GM12891 (cell line): ENCODE measurements around the gene SHC1.

Source experiments
- DNase-seq: peaks from one replicate; pipeline ENCODE4 v3.0.0; 2011; ENCODE audit warnings: low spot score; ENCODE audit not compliant: insufficient read length
- FAIRE-seq: peaks from 2 replicates; lab custom pipeline; 2011; peaks lifted over from hg19 to GRCh38; lab: Jason Lieb, UNC
- PAX5 ChIP-seq: IDR thresholded peaks from 2 replicates; pipeline ENCODE4 v1.6.1; 2011; ENCODE audit warnings: low read length, moderate library complexity, mild to moderate bottlenecking; ENCODE audit not compliant: insufficient read depth, severe bottlenecking
- POLR2A ChIP-seq: IDR thresholded peaks from 2 replicates; pipeline ENCODE4 v1.6.1; 2011; ENCODE audit warnings: low read depth, low read length, control low read depth
- POLR2AphosphoS5 ChIP-seq: IDR thresholded peaks from 2 replicates; pipeline ENCODE4 v1.6.1; 2011; ENCODE audit warnings: low read depth, low read length, control low read depth
- POU2F2 ChIP-seq: IDR thresholded peaks from 2 replicates; pipeline ENCODE4 v1.6.1; 2011; ENCODE audit warnings: low read depth, mild to moderate bottlenecking, control low read depth, low read length, moderate library complexity
- SPI1 ChIP-seq: IDR thresholded peaks from 2 replicates; pipeline ENCODE4 v1.6.1; 2011; ENCODE audit warnings: low read depth, low read length, control low read depth
- TAF1 ChIP-seq: IDR thresholded peaks from 2 replicates; pipeline ENCODE4 v1.6.1; 2011; ENCODE audit warnings: low read depth, low read length, control low read depth

SHC1 gene

DNA sequence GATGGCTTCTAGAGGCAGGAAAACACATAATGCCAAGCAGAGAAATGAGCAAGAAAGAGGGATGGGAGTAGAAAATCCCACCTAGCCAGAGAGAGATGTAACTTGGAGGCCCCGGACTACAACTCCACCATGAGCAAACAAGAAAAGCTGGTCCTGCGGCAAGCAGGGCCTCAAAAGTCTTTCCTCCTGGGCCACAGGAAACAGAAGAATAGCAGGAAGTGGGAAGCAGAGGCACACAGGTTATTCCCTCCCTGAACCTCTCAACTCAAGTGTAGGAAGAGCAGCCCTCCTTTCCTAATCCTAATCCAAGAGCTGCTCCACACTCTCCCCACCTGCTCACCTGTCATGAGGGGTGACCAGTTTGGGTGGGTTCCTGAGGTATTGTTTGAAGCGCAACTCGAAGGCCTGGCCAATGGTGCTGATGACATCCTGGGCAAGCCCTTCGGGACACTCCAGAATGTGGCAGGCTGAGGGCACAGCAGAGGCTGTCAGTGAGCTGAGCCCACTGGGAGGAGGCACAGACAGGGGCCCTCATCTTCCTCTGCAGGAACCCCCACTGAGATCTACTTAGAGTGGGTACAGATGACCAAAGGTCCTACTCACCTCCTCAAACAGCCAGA is 3.1 kb downstream of the SHC1 start:
- TF ChIP-seq POLR2AphosphoS5 (no peak), SPI1 (no peak), POU2F2 (no peak), PAX5 (no peak), TAF1 (no peak), POLR2A (no peak)
- FAIRE-seq (no peak), DNase-seq (no peak)

DNA sequence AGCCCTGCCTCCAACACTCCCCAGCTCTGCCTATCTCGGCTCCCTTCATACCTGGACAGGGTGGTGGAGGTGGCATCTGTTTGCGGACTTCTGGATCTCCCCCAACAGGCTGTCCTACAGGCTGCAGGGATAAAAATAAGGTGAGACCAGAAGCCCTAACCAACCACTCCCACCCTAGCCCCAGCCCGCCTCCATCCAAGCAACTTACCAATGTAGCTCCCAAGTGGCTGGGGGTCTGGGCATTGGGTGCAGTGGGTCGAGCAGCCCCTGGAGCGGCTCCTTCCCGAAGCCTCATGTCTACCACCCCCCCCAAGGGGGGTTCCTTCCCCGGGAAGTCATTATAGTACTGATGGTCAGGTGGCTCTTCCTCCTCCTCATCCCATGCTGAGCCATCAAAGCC is 4.4 kb downstream of the SHC1 start:
- TF ChIP-seq PAX5 (no peak), POLR2AphosphoS5 (no peak), TAF1 (no peak), SPI1 (no peak), POLR2A (no peak), POU2F2 (no peak)
- DNase-seq (no peak), FAIRE-seq (no peak)

DNA sequence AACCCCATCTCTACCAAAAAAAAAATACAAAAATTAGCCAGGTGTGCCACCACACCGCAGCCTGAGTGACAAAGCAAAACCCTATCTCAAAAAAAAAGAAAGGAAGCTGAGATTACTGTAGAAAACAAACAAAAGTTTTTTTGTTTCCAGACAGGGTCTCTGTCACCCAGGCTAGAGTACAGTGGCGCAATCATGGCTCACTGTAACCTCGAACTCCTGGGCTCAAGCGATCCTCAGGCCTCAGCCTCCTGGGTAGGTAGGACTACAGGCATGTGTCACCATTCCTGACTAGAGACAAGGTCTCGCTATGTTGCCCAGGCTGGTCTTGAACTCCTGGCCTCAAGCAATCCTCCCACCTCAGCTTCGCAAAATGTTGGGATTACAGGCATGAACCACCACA is 6.2 kb downstream of the SHC1 start:
- TF ChIP-seq POU2F2 = no peak
- no peak for TF ChIP-seq POLR2AphosphoS5
- TF ChIP-seq PAX5 = no peak
- no peak for TF ChIP-seq TAF1
- TF ChIP-seq SPI1 = no peak
- no peak for DNase-seq
- no peak for FAIRE-seq

DNA sequence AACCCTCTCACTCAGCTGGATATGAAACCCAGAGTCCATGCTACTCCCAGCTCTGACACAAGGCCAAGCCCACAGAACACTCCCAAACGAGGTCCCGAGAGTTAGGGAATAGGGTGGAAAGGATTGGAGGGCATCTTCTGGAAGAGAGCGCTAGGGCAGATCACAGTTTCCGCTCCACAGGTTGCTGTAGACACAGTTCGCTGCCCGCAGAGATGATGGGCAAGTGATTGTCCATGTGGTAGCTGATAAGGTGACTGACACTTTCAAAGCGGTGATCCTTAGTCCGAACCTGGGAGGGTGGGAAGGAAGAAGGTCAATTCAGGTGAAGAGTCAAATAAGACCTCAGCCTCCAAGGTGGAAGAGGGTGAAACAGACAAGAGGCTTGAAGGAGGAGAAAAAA is 6.9 kb downstream of the SHC1 start:
- FAIRE-seq = no peak
- DNase-seq = no peak
- no peak for TF ChIP-seq POLR2A
- no peak for TF ChIP-seq POLR2AphosphoS5
- TF ChIP-seq PAX5 = no peak
- no peak for TF ChIP-seq TAF1
- no peak for TF ChIP-seq SPI1
- TF ChIP-seq POU2F2 = no peak

DNA sequence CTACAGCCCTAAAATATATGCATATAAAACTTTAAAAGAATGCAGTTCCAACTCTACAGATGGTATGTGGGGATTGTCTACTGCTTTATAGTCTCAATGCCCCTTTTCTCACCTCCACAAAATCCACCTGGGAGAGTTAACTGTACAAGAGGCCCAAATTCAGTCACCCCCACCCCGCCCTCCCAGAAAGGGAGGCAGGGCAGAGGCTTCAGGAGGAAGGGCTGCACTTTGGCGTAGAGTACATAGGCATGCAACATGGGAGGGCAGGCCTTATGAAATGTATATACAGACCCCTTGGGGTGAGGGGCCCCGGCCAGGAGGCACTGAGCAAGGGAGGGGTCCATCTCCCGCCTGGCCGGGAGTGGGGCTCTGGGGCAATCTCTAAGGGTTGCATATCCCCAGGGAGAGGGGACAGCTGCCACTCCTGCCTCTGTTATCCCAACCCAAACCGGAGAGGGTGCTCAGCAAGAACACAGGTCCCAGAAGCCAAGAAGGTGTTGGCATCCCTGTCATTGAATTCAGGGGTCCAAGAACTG is 7.7 kb downstream of the SHC1 start:
- no peak for TF ChIP-seq POU2F2
- FAIRE-seq = no peak
- no peak for DNase-seq

DNA sequence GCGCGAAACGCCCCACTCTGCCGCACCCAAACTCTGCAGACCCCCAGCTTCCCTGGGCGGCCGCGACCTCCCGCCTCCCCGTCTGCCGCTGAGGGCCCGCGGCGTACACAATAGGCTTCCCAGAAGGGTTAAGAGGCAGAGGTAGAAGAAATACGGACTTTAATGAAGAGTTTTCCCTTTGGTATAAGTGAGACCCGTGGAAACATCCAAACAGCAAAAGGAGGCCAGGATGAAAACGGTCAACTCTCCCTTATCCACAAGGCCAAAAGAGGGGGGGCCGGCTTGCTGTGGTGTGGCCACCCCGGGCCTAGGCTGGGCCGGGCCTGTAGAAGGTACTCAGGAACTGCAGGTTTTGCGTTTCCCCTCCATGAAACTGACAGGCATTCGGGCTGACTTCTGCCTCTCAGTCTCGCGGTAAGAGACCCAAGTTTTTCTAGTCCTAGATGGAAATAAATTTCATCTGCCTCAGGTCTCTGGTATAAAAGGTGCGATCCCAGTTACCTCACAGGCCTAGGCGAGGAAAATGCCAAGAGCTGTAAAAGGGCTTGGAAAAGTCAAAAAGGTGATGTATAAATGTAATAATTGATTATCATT is 8.3 kb downstream of the SHC1 start:
- FAIRE-seq (no peak), DNase-seq (no peak)
- no peak for TF ChIP-seq POU2F2
- peak; percentile 35; the same call in 1 of the 2 replicates for TF ChIP-seq POLR2AphosphoS5
- TF ChIP-seq POLR2A = 0 out of 2 replicates have a peak, but pooled peaks have one; percentile 4

DNA sequence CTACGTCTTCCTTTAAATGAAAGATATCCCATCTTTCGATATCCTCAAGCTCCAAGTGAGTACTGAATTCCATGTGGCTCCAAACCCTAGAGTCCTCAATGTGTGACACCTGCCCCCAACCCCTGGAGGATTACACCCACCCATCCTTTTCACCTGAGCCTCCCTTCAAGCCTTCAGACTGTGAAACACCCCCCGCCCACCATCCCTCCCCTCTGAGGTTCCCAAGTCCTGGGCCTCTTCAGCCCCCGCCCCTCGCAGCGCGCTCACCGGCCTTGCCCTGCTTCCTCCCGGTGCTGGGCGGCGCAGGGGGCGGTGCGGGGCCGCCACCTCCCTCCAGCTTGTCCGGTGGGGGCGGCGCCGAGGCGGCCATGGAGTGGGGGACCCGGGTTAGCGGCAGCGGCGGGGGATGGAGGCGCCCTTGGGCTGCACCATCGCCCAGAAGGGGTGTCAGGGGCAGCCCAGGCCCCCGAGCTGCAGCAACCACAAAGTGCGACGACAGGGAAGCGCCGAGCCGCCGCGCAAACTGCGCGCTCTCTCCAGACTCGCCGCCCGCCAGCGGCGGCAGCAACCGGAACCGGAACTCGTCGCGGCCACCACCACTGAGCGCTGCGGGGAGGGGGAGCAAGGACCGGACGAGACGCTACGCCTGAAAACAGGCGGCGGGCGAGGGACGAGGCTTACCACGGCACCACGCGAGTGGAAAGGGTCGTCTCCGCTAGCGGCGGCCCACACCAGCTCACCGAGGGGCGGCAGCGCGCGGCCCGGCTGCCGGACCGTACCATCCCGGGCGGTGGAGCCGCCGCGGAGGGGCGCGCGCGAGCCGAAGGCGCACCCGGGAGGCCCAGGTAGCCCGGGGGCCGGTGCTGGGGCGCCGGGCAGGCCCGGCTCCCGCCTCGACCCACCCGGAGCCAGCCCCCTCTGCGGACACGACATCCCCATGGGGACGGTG is 9.1 kb downstream of the SHC1 start, which contains the start of gene PYGO2:
PYGO2 (minus strand) TSS at position 576 of the 949 bp plus-strand sequence; CDS start at position 370, 206 bp downstream.
- FAIRE-seq = peak; percentile 92
- no peak for TF ChIP-seq SPI1
- TF ChIP-seq POLR2A = peak; percentile 77
- no peak for TF ChIP-seq PAX5
- TF ChIP-seq POLR2AphosphoS5 = peak; percentile 74
- no peak for TF ChIP-seq POU2F2
- TF ChIP-seq TAF1 = peak; percentile 72
- peak; percentile 91 for DNase-seq

DNA sequence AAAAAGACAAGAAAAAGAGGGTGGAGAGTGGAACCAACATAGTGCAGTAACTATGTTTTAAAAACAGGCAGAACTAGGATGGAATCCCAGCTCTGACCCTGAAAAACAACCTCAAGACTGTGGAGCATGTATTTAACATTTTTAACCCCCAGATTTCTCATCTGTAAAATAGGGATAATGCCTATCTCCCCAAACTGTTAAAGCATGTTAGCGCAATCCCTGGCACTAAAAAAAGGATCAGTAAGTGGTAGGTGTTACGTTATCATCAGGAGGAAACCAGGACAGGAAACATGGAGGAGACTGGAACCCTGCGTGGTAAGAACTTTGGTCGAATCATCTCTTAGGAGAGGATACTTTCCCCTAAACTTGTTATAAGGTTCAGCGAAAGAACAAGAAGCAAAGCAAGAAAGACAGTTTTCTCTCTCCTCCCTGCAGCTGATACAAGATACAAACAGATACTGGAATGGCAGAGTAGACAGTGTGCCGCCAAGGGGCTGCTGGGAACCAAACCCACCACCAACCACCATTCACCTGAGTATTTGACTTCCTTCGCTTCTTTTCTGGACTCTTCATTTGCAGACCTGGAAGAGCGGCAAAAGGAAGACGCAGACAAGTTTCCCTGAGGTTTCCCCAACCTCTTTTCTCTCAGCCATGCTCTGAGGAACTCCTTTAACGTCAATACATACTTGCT is 10.0 kb downstream of the SHC1 start:
- FAIRE-seq = no peak
- TF ChIP-seq POLR2AphosphoS5 (no peak), PAX5 (no peak), TAF1 (no peak), SPI1 (no peak), POLR2A (no peak)
- DNase-seq = no peak

DNA sequence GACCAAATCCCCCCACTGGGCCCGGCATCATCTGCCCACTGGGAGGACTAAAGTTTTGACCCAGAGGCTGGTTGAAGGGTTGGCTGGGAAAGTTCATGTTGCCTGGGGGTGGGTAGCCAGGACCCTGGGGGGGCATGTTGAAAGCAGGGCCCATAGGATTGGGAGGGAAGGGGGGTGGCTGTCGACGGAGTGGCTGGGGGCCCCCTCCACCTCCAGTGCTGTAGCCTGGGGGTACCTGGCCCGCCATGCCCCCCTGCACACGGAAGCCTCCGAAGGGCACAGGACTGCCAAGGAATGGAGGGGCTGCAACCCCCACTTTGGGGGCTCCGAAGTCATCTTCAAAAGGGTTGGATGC is 11.1 kb downstream of the SHC1 start:
- FAIRE-seq = no peak
- DNase-seq = no peak
- no peak for TF ChIP-seq POLR2AphosphoS5
- TF ChIP-seq POU2F2 = no peak
- TF ChIP-seq SPI1 = no peak
- no peak for TF ChIP-seq TAF1
- no peak for TF ChIP-seq POLR2A
